ENCODE results near the gene MAN2B2. TPM values are rescaled to one million over a fixed set of nuclear protein-coding genes. Genes with fewer than 3 reads are reported as not detected.

Gene MAN2B2
- total RNA-seq, 2 experiments from 2014 or later: 14.8 to 15.7 TPM

DNA sequence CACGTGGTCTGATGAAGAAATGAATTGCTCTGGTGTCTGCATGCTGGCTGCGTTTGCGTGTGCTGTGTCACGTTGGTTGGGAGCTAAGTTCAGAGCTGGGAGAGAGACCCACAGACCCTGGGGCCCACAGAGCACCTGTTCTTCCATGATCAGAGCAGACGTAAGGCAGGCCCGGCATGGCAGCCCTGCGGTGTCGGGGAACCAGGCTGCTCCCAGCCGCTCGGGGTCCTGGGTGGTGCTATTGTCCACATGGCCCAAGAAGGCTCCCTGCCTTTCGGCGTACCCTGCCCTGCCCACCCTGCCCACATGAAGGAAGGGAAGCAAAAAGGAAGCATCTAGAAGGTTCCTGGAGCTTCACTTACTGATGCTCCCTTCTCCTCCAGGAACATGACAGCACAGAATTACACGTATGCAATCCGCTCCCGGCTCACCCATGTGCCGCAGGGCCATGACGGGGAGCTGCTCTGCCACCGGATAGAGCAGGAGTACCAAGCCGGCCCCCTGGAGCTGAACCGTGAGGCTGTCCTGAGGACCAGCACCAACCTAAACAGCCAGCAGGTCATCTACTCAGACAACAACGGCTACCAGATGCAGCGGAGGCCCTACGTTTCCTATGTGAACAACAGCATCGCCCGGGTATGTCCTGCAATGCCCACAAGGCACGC, 34.6 kb downstream of the MAN2B2 start:
- ChIA-PET POLR2A (interaction anchor here (0.7 to 1.6 kb wide), 3 partner anchors 29 to 107 kb away, joined by 5 to 10 read pairs (median 5); partner anchors contain the start of genes BLOC1S4 and MAN2B2), CTCF (interaction anchor here (0.8 to 1.2 kb wide), 3 partner anchors 27 to 35 kb away, joined by 3 to 6 read pairs (median 3); partner anchors contain the start of genes MAN2B2 and MRFAP1)

DNA sequence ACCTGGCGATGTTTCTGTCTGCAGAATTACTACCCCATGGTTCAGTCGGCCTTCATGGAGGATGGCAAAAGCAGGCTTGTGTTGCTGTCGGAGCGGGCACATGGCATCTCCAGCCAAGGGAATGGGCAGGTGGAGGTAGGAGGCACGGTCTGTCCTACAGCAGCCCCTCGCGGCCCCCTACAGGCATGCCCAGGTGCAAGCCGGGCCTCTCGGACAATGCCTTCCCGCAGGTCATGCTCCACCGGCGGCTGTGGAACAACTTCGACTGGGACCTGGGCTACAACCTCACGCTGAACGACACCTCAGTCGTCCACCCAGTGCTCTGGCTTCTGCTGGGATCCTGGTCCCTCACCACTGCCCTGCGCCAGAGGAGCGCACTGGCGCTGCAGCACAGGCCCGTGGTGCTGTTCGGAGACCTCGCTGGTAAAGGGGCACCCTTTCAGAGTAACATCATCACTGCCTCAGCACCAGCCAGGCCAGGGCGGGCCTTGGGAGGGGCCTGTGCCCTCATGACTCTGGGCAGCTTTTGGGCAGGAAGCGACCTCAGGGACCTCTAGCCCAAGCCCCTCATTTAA, 36.0 kb downstream of the MAN2B2 start:
- POLR2A ChIA-PET: no interaction called here
- CTCF ChIA-PET: no interaction called here

DNA sequence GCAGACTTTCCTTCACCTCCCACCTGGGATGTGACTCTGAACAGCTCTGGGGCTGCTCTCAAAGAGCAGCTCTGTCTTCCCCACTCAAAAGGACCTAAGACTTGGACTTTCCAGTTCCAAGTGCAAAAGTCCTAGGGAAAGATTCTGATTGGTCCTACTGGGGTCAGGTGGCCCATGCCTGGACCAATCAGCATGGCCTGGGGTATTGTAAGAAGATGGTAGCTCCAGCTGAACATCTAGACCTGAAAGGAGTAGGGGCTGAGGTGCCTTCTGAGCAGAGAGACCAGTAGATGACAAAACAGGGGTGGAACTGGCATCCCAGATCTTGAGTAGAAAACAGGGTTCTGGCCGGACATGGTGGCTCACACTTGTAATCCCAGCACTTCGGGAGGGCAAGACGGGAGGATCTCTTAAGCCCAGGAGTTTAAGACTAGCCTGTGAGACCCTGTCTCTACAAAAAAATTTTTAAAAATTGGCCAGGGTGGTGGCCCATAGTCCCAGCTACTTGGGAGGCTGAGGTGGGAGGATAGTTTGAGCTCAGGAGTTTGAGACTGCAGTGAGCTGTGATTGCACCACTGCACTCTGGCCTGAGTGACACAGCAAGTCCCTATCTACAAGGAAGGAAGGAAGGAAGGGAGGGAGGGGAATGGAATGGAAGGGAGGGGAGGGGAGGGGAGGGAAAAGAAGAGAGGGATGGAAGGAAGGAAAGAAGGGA, 38.1 kb downstream of the MAN2B2 start:
- POLR2A ChIA-PET: no interaction called here
- CTCF ChIA-PET: no interaction called here

DNA sequence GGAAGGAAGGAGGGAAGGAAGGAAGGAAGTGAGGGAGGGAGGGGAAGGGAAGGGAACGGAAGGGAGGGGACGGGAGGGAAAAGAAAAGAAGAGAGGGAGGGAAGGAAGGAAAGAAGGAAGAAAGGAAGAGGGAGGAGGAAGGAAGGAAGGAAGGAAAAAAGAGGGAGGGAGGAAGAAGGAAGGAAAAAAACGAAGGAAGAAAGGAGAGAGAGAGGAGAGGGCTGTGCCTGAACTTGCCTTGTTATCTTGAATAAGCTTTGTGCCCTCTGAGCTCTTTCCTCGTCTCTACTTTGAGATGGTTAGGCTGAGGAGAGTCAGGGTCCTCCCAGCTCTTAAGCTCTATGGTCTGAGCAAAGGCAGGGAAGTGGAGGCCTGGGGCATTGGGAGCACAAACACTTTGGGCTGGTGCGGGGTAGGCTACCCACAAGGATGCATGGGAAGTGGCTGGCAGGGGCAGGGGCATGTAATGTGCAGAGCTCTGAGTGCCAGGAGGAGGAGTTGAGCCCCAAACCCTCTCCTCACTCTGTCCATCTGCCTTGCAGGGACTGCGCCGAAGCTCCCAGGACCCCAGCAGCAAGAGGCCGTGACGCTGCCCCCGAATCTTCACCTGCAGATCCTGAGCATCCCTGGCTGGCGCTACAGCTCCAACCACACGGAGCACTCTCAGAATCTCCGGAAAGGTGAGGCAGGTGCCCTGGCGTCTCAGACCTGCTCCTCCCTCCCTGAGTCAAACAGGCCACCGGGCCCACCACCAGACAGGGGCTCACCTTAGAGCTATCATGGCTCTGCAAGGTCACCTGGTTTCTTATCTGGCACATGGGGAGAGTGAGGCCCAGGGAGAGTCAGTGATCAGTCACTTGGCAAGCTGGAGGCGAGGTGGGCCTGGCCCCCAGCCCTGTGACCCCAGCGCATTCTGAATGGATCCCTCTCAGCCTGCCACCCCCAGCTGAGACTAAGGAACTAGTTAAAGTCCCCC, 39.0 kb downstream of the MAN2B2 start:
- POLR2A ChIA-PET: no interaction called here
- CTCF ChIA-PET: no interaction called here

DNA sequence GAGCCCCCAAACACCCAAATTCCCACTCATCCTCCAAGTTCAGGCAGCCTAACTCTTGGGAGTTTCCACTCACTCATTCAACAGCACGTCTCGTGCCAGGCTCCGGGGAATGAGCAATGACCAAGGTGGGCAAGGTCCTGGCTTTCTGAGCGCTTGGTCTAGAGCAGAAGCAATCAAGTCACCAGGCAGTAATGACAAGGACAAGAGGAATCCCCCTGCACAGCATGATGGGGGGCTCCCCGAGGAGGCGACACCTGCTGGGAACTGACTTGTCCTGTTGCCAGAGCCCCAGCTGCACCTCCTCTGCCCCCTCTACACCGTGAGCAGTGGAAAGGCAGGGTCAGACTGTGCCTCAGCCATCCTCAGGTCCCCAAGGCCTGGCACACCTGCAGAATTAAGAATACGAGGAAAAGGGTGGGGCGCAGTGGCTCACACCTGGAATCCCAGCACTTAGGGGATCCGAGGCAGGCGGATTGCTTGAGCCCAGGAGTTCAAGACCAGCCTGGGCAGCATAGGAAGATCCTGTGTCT, 39.8 kb downstream of the MAN2B2 start:
- POLR2A ChIA-PET: no interaction called here
- CTCF ChIA-PET: no interaction called here

DNA sequence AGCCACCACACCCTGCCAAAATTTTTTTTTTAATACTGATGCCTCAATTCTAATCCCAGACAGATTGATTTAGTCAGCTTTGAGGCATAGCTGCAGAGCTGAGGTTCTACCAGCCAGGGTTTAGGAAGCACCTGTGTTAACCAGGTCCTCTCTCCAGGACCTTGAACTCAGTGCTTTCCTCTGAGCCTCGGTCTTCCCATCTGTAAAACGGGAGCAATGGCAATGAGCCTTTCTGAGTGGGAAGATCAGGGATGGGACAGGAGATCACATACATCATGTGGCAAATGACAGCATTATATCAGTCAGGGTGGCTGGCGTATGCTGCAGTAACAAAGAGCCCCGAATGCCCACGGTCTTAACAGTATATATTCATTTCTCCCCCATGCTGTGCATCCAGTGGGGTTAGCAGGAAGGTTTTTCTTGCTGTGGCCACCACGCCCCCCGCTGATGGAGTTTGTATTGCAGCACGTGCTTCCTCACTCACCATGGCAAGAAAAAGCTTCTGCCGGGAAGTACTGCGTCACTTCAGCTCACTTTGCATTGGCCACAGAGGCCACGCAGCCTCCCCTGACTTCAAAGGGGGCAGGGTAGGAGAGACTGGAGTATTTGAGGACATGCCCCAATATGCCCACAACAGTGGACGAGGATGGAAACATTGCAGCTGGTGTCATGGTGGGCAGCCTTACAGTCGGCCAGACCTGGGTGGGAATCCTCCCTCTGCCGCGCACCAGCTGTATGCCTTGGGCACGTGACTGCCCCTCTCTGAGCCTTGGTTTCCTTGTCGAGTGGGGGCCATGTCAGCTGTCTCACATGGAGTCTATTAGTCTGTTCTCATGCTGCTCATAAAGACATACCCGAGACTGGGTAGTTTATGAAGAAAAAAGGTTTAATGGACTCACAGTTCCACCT, 41.4 kb downstream of the MAN2B2 start:
- CTCF ChIA-PET: no interaction called here
- POLR2A ChIA-PET: no interaction called here

DNA sequence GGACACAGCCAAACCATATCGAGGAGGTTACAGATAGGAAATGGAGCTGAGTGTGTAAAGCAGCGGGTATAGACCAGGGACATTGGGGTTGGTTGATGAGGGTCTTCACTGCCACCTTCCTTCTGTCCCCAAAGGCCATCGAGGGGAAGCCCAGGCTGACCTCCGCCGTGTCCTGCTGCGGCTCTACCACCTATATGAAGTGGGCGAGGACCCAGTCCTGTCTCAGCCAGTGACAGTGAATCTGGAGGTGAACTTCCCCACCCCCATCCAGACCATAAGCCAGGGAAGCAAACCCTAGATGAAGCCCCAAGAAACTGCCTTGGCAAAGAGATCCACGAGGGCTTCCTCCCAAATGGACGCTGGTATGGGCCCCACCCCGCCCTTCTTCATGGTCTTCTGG, 42.3 kb downstream of the MAN2B2 start:
- POLR2A ChIA-PET: no interaction called here
- CTCF ChIA-PET: no interaction called here

DNA sequence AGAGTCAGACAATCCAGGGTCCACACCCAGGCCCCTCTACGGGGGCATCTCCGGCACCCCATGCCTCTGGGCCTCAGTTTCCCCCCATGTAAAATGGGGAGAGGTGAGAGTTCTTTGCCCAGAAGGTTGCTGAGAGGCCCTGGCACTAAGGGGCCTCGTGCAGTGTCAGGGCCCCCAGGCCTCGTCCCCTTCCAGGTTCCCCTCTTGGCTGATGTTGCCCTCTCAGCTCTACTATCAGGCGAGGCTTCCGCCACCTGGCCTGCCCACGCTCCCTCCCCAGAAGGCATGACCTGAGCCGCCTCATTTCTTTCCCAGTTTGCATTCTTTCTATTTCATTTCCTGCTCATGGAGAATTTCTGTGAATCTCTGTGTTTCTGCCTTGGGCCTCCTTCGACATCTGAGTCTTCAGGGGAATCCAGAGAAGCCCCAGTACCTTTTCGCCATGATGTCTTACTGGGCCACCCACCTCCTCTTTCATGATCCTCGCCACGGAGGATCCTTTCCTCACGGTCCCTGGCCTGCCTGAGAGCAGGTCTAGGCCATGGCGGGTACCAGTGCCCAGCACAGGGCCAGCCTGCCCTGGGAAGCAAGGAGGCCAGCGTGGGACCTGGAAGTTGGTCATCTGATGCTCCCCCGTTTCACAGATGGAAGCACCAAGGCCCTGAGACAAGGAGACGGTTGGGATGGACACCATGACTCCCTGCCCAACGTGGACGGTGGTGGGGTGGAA, 43.6 kb downstream of the MAN2B2 start:
- POLR2A ChIA-PET: no interaction called here
- CTCF ChIA-PET: no interaction called here

DNA sequence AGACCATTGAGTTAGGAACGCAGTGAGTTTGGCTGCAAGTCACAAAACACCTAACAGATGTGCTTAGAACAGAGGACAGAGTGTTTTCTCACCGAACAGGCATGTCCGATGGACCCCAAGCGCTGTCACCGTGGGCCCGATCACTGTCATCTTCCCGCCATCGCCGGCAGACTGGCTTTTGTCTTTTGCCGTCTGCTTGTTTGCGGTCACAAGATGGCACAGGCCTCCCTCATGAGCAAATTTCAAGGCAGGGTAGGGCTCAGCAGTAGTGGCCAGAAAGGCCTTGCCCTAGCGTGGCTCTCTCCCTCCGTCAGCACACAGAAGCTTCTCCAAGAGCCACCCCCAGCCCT, 44.1 kb downstream of the MAN2B2 start:
- ChIA-PET POLR2A (no interaction called here), CTCF (no interaction called here)

DNA sequence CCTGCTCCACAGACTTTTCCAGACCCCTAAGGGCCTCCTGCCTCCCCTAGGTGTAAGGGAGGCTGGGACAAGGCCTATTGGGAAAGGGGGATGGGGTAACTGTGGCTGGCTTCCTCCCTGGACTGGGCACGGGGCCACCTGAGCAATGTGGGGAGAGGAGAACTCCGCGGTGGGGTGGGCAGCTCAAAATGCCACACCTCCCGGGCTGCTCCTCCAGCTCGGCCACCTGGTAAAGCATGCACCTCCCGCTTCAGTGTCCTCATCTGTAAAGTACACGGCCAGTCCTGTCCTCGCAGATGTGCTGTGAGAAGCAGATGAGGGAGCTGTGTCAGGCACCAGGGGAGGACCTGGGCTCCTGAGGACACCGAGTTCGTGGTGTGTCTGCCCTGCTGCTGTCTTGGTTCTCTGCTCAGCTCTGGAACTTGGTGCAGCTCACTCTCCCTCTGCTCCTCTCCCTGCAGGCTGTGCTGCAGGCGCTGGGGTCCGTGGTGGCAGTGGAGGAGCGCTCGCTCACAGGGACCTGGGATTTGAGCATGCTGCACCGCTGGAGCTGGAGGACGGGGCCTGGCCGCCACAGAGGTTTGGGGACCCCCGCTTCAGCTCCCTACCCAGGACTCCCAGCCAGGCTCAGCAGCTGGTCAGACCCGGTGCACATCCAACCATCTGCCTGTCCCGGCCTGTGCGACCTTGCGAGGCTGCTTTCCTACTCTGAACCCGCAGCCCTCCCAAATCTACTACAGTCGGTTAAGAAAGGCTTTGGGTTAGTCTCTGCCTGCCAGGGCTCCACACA, 44.7 kb downstream of the MAN2B2 start:
- POLR2A ChIA-PET: no interaction called here
- CTCF ChIA-PET: no interaction called here

DNA sequence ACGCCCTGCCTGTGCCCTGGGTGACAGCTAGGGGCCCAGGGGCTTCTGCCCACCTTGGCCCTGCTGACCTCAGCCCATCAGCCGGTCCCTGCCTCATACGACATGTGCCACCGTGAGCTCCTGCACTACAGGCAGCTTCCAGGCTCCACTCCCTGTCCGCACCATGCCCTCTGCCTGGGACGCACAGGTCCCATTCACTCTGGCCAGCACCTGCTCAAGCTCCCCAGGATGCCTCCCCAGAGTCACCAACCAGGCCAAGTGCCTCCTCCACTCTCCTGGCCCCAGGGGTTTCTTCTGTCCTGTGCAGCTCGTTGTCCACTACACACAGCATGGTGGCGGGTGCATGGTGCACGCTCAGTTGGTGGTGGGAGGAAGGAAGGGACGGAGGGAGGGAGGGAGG, 45.3 kb downstream of the MAN2B2 start:
- ChIA-PET CTCF (no interaction called here), POLR2A (no interaction called here)

DNA sequence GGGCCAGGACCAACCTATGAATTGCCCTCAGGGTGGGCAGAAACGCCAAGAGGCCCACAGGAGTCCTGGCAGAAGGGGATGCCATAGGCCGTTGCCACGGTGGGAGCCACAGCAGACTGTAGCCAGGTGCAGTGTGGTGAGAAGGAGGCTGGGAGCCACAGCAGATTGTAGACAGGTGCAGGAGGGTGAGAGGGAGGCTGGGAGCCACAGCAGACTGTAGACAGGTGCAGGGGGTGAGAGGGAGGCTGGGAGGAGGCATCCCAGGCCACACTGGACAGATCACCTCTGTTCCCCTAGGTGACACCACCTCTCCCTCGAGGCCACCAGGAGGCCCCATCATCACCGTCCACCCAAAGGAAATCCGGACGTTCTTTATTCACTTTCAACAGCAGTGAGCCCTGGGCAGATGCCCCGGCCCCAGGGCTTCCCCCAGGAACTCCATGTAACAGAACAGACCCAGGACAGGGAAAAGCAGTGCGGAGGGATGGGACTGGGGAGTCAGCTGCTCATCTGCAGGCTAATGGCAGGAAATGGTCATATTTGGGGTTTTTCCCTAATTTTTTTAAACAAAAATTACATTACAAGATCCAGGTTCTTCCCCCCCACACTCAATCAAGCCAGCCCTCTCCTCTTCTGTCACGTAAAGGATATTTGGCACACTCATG, 46.0 kb downstream of the MAN2B2 start:
- POLR2A ChIA-PET: no interaction called here
- CTCF ChIA-PET: no interaction called here

DNA sequence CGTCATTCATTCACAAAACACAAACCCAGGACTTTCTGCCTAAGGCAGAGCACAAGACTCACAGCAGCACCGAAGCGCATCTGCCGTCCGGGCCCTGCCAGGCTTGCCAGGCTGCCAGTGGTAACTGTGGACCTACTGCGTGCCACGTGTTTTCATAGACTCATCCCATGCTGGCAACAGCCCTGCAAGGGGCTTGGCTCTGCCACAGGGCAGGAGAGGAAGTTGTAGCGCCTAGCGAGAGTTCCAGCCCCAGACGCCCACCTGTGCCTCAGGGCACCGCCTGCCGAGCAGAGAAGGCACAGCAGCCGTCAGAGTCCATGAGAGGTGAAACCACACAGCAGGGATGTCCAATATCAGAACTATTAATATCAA, 46.6 kb downstream of the MAN2B2 start:
- CTCF ChIA-PET: no interaction called here

DNA sequence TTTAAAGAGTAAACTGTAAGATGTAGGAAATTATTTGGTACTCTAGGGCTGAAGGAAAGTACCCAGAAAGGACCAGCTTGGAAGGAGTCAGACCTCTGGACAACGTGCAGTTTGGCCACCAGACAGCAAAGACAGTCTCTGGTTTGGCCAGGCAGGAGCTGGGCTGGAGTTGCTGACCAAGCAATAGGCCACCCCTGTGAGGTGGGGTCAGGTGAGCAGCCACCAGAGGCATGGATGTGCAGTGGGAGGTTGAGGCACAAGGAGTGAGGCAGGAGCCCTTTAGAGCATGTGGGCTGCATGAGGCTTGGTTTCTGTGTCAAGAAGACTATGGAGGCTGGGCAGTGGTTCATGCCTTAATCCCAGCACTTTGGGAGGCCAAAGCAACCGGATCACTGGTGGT, 47.8 kb downstream of the MAN2B2 start:
- ChIA-PET CTCF (no interaction called here), POLR2A (no interaction called here)

More for the DNA sequence above, 46.6 kb downstream of the MAN2B2 start:
- POLR2A ChIA-PET: no interaction called here

DNA sequence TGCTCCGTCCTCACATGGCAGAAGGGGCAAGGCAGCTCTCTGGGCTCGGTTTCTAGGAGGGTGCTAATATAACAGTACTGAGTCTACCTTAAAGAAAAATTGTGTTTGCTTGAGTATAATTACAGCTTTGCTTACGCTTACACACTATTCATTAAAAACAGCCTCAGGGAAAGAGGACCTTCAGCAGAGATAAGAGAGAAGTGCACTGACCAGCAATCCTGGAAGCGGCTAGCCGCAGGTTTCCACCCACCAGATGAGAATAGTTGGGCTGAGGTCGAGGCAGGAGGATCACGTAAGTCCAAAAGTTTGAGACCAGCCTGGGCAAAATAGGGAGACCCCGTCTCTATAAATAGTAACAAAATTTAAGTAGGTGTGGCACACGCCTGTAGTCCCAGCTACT, 50.3 kb downstream of the MAN2B2 start:
- ChIA-PET POLR2A (no interaction called here), CTCF (no interaction called here)

DNA sequence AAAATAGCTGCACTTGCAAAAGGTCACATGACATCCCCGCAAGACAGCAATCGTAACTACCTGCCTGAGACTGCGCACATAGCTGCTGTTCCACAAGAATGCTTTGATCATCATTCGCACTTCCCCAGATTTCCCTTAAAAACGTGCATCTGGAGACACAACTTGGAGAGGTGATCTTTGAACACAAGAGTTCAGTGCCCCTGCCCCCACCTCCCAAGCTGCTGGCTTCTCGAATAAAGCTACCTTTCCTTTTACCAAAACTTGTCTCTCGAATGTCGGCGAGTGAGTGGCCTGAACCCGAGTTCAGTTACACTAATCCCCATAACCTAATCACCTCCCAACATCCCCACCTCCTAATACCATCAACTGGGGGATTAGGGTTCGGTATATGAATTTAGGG, 51.1 kb downstream of the MAN2B2 start:
- POLR2A ChIA-PET: no interaction called here
- CTCF ChIA-PET: interaction anchor here (0.7 kb wide), 1 partner anchor 1346 kb away, joined by 5 read pairs; no protein-coding TSS in a partner anchor

DNA sequence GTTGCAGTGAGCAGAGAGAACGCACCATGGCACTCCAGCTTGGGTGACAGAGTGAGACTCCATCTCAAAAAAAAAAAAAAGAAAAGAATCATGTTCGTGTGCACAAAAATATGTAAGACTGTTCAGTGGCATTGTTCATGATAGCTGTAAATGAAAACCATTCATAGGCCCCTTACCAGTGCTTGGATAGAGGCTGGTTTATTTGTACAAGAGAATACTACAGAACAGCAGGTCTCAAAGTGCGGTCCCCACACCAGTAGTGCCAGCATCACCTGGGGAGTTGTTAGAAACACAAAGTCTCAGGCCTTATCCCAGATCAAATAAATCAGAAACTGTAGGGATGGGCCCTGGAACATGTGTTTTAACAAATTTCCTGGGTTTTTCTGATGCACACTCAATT, 52.8 kb downstream of the MAN2B2 start:
- ChIA-PET POLR2A (no interaction called here), CTCF (no interaction called here)
